PC-3 (cell line): Measurements from ENCODE around the gene RAB31. TPM values are rescaled to one million over a fixed set of nuclear protein-coding genes. Genes with fewer than 3 reads are reported as not detected.

Experiments used
- ATAC-seq: fragments of 200-7000 bp; cut with Tn5 transposase; 2 replicates; pipeline ENCODE4 v1.9.1; 2020; ENCODE audit warnings: mild to moderate bottlenecking, moderate library complexity
- BruUV-seq: library from RNA; stranded (reverse); fragments of 400-500 nt; replicated peaks from 2 replicates; lab custom pipeline; 2021; lab: Mats Ljungman, UMichigan
- CTCF ChIA-PET: fragments of 300-600 bp; sonication (Branson Sonifier 250); formaldehyde crosslinking; loops from one replicate; lab custom pipeline; 2022; ENCODE audit warnings: antibody characterized with exemption; lab: Charles Lee
- POLR2A ChIA-PET: fragments of 300-600 bp; sonication (Branson Sonifier 250); formaldehyde crosslinking; loops from one replicate; lab custom pipeline; 2022; ENCODE audit warnings: antibody characterized with exemption; ENCODE audit not compliant: unreplicated experiment; lab: Charles Lee
- DNase-seq: peaks from one replicate; pipeline ENCODE4 v3.0.0-alpha.2; 2015
- H2AFZ ChIP-seq: fragments of 300-600 bp; sonication (generic); 2 replicates; pipeline ENCODE4 v1.6.0; 2016; ENCODE audit warnings: antibody characterized with exemption, low read length
- H3F3A ChIP-seq: fragments of 300-600 bp; sonication (generic); one replicate; pipeline ENCODE4 v1.6.0; 2017; ENCODE audit warnings: antibody characterized with exemption, low read length, control low read depth, mild to moderate bottlenecking; ENCODE audit not compliant: unreplicated experiment
- H3K27ac ChIP-seq: fragments of 300-600 bp; sonication (generic); 2 replicates; pipeline ENCODE4 v1.5.1; 2016; ENCODE audit warnings: mild to moderate bottlenecking, low read length
- H3K27me3 ChIP-seq: fragments of 300-600 bp; sonication (generic); 2 replicates; pipeline ENCODE4 v1.6.1; 2016; ENCODE audit warnings: low read length, mixed read lengths
- H3K36me3 ChIP-seq: fragments of 300-600 bp; sonication (generic); 2 replicates; pipeline ENCODE4 v1.6.1; 2016; ENCODE audit warnings: low read depth, mixed run types, low read length, mixed read lengths
- H3K4me1 ChIP-seq: fragments of 300-600 bp; sonication (generic); 2 replicates; pipeline ENCODE4 v1.5.1; 2016; ENCODE audit warnings: low read length; ENCODE audit not compliant: insufficient read depth
- H3K4me2 ChIP-seq: fragments of 300-600 bp; sonication (generic); 2 replicates; pipeline ENCODE4 v1.6.0; 2016; ENCODE audit warnings: low read length
- H3K4me3 ChIP-seq: fragments of 300-600 bp; sonication (generic); 2 replicates; pipeline ENCODE4 v1.5.1; 2016; ENCODE audit warnings: mild to moderate bottlenecking, low read length, mixed read lengths
- H3K79me2 ChIP-seq: fragments of 300-600 bp; sonication (generic); 2 replicates; pipeline ENCODE4 v1.6.1; 2017; ENCODE audit warnings: low read length, mixed read lengths
- H3K9ac ChIP-seq: fragments of 300-600 bp; sonication (generic); 2 replicates; pipeline ENCODE4 v1.6.0; 2016; ENCODE audit warnings: mild to moderate bottlenecking, low read length
- H3K9me2 ChIP-seq: fragments of 300-600 bp; sonication (generic); replicated peaks from 2 replicates; pipeline ENCODE4 v1.6.1; 2016; ENCODE audit warnings: mixed run types, low read length, mixed read lengths
- H3K9me3 ChIP-seq: fragments of 300-600 bp; sonication (generic); 2 replicates; pipeline ENCODE4 v1.6.1; 2016; ENCODE audit warnings: low read length, mixed read lengths
- H4K20me1 ChIP-seq: fragments of 300-600 bp; sonication (generic); 2 replicates; pipeline ENCODE4 v1.6.1; 2016; ENCODE audit warnings: low read length, mixed read lengths
- EZH2 ChIP-seq: fragments of 300-600 bp; sonication (generic); IDR thresholded peaks from one replicate; pipeline ENCODE4 v1.6.1; 2017; ENCODE audit warnings: antibody characterized with exemption, mild to moderate bottlenecking, low read length; ENCODE audit not compliant: unreplicated experiment
- EZH2phosphoT487 ChIP-seq: fragments of 300-600 bp; sonication (generic); IDR thresholded peaks from 2 replicates; pipeline ENCODE4 v1.6.1; 2018; ENCODE audit warnings: mild to moderate bottlenecking, antibody characterized with exemption, low read length, borderline replicate concordance
- intact Hi-C: fragments of 100-400 bp; cut with micrococcal nuclease; formaldehyde crosslinking; loops from 2 replicates; pipeline ENCODE4 v1.9.0; 2023
- total RNA-seq: library from RNA; depleted of rRNA; stranded (reverse); fragments of >200 nt; gene quantifications from 2 replicates; pipeline ENCODE4 v1.2.3, GENCODE V29; 2014
- TF ChIP-seq, protein P1 (sequence below): fragments of 300-600 bp; sonication (generic); conservative IDR thresholded peaks from 2 replicates; pipeline ENCODE4 v1.5.1; 2017; ENCODE audit warnings: antibody characterized with exemption, low read depth, mild to moderate bottlenecking, low read length

The RAB31 gene
- total RNA-seq, 1 experiment from 2014 or later: 3.8 TPM

GRCh38 chr18:9832871-9833270, 124.8 kb downstream of the RAB31 start:
- Histone ChIP-seq H3K27me3 (no peaks in the 10 kb centered on the region), H3K9me3 (no peaks in the 10 kb centered on the region), H3K79me2 (no peaks in the 10 kb centered on the region), H3F3A (peaks cover 3% of the 10 kb centered on the region), H3K27ac (no peak overlapping the region), H3K4me2 (no peak overlapping the region), H3K4me1 (peaks cover 14% of the 10 kb centered on the region), H2AFZ (no peak overlapping the region), H3K9me2 (0 out of 2 replicates have a peak, but pooled peaks cover 2% of the 10 kb centered on the region), H4K20me1 (no peaks in the 10 kb centered on the region), H3K9ac (no peak overlapping the region), H3K4me3 (no peak overlapping the region), H3K36me3 (no peaks in the 10 kb centered on the region)
- ChIA-PET CTCF (no interaction called here), POLR2A (no interaction called here)
- DNase-seq: no peak
- TF ChIP-seq EZH2: no peak
- TF ChIP-seq, protein P1, sequence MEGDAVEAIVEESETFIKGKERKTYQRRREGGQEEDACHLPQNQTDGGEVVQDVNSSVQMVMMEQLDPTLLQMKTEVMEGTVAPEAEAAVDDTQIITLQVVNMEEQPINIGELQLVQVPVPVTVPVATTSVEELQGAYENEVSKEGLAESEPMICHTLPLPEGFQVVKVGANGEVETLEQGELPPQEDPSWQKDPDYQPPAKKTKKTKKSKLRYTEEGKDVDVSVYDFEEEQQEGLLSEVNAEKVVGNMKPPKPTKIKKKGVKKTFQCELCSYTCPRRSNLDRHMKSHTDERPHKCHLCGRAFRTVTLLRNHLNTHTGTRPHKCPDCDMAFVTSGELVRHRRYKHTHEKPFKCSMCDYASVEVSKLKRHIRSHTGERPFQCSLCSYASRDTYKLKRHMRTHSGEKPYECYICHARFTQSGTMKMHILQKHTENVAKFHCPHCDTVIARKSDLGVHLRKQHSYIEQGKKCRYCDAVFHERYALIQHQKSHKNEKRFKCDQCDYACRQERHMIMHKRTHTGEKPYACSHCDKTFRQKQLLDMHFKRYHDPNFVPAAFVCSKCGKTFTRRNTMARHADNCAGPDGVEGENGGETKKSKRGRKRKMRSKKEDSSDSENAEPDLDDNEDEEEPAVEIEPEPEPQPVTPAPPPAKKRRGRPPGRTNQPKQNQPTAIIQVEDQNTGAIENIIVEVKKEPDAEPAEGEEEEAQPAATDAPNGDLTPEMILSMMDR: no peak
- TF ChIP-seq EZH2phosphoT487: no peak
- ATAC-seq: no peak
- intact Hi-C loops: no loop called here
- no TSS peak for BruUV-seq

- Histone ChIP-seq H3K79me2 (no peaks in the 10 kb centered on the region), H4K20me1 (no peaks in the 10 kb centered on the region), H3K9me2 (0 out of 2 replicates have a peak, but pooled peaks cover 2% of the 10 kb centered on the region), H3K9ac (no peak overlapping the region), H3F3A (no peaks in the 10 kb centered on the region), H2AFZ (no peak overlapping the region), H3K9me3 (no peaks in the 10 kb centered on the region), H3K36me3 (no peaks in the 10 kb centered on the region), H3K4me1 (no peaks in the 10 kb centered on the region), H3K4me3 (no peak overlapping the region), H3K27me3 (no peaks in the 10 kb centered on the region), H3K4me2 (no peak overlapping the region), H3K27ac (no peak overlapping the region)
- BruUV-seq: no TSS peak
- CTCF ChIA-PET: no interaction called here
- TF ChIP-seq, protein P1: no peak
- no peak for TF ChIP-seq EZH2phosphoT487
- no peak for TF ChIP-seq EZH2
- no peak for DNase-seq
- POLR2A ChIA-PET: no interaction called here
- ATAC-seq: no peak
- intact Hi-C loops: no loop called here
Observed at GRCh38 chr18:9834551-9834950, 126.5 kb downstream of the RAB31 start.

GRCh38 chr18:9835113-9835755, 127.1 kb downstream of the RAB31 start:
- intact Hi-C loops: no loop called here
- no peak overlapping the region for H3K9ac ChIP-seq
- ATAC-seq (no peak), DNase-seq (no peak)
- H3K27ac ChIP-seq: no peak overlapping the region
- no TSS peak for BruUV-seq
- H3K4me2 ChIP-seq: no peak overlapping the region
- H4K20me1 ChIP-seq: no peaks in the 10 kb centered on the region
- no peak overlapping the region for H2AFZ ChIP-seq
- TF ChIP-seq EZH2phosphoT487: no peak
- no peak for TF ChIP-seq EZH2
- TF ChIP-seq, protein P1: no peak
- 0 out of 2 replicates have a peak, but pooled peaks cover 2% of the 10 kb centered on the region for H3K9me2 ChIP-seq
- no peaks in the 10 kb centered on the region for H3F3A ChIP-seq
- no peaks in the 10 kb centered on the region for H3K4me1 ChIP-seq
- H3K27me3 ChIP-seq: no peaks in the 10 kb centered on the region
- ChIA-PET CTCF (no interaction called here), POLR2A (no interaction called here)
- no peaks in the 10 kb centered on the region for H3K9me3 ChIP-seq
- no peaks in the 10 kb centered on the region for H3K79me2 ChIP-seq
- H3K4me3 ChIP-seq: no peak overlapping the region
- H3K36me3 ChIP-seq: no peaks in the 10 kb centered on the region
